Glomerular endothelial cell (primary cell): ENCODE results near the gene ADGRD1. TPM values are rescaled to one million over a fixed set of nuclear protein-coding genes. Genes with fewer than 3 reads are reported as not detected.

ENCODE experiments used
- DNase-seq: peaks from one replicate; pipeline ENCODE4 v3.0.0-alpha.2; 2011; ENCODE audit warnings: low read depth, low spot score; ENCODE audit errors: extremely low read depth
- total RNA-seq: library from RNA; depleted of rRNA; stranded (reverse); fragments of >200 nt; gene quantifications from 2 replicates; pipeline ENCODE4 v1.2.3, GENCODE V29; 2015

ADGRD1 gene
- total RNA-seq, 1 donor from 2014 or later, result not detected

DNA sequence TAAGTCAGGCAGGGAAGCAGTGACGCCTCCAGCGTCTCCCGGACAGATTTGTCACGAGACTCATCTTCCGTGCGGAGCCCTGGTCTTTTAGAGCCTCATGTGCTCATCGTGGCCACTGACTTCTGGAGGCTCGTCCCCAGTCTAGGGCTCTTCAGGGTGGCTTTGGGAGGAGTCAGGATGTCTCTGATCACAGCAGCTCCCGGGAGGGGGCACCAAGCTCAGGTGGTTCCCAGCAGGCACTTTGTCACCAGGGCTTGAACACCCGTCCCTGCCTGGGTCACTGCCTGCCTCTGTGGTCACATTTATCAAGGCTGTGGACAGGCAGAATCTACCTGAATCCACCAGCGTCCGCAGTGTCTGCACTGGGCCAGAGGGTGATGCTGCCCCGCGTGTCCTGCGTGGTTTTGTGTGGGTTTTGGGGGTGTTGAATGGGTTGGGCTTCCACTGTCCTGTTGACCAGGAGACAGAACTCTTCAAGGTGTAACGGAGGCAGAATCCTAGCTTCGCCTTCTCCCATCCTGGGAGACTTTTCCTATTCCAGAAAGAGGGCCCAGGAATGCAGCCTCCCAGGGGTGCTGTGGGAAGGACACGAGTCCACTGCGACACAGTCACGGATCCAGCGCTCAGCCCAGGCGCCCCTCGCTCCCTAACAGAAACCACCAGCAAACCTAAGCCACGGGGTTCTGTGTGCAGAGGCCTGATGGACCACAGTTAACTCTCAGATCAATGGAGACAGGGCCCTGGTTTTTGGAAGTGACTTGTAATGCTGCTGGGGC, 132.3 kb downstream of the ADGRD1 start:
- DNase-seq, result no peak

GRCh38 chr12:131087302-131087818, 133.7 kb downstream of the ADGRD1 start:
- no peak for DNase-seq

GRCh38 chr12:131087991-131088700, 134.4 kb downstream of the ADGRD1 start:
- no peak for DNase-seq

- DNase-seq, result no peak
These were observed 135.2 kb downstream of the ADGRD1 start for GRCh38 chr12:131088701-131089530.

- no peak for DNase-seq
These were observed 136.0 kb downstream of the ADGRD1 start for GRCh38 chr12:131089531-131090273.

GRCh38 chr12:131090274-131091210, 136.8 kb downstream of the ADGRD1 start:
- DNase-seq, result no peak

DNA sequence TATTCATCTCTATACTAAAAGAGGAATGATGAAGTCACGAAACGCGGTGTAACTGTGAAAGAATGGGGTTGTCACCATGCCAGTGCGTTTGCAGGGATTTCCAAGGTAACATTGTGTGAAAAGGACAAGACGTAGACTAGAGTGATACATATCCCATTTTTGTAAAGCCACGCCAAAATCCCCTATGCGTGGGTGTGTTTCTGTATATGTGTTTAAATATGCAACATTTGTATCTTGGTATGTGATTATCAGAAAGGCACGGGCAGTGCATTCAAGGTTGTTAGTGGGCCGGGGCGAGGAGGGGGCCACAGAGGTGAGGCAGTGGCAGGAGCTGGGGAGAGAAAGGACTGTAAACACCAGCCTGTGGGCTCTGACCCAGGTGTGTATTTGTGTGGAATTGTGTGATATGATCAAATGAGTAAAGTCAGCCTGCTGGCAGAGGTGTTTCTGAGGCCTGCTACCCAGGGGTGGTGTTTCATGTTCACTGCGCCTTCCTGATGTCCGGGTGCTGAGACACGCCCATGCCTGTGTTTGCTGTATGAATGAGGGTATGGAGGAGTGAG, 137.8 kb downstream of the ADGRD1 start:
- DNase-seq, result no peak

- DNase-seq, result no peak
These were observed 138.4 kb downstream of the ADGRD1 start for GRCh38 chr12:131091976-131092691.

- no peak for DNase-seq
These were observed 139.3 kb downstream of the ADGRD1 start for GRCh38 chr12:131092901-131093603.

GRCh38 chr12:131093604-131093955, 139.9 kb downstream of the ADGRD1 start:
- DNase-seq, result no peak

GRCh38 chr12:131093971-131094830, 140.5 kb downstream of the ADGRD1 start:
- no peak for DNase-seq

DNA sequence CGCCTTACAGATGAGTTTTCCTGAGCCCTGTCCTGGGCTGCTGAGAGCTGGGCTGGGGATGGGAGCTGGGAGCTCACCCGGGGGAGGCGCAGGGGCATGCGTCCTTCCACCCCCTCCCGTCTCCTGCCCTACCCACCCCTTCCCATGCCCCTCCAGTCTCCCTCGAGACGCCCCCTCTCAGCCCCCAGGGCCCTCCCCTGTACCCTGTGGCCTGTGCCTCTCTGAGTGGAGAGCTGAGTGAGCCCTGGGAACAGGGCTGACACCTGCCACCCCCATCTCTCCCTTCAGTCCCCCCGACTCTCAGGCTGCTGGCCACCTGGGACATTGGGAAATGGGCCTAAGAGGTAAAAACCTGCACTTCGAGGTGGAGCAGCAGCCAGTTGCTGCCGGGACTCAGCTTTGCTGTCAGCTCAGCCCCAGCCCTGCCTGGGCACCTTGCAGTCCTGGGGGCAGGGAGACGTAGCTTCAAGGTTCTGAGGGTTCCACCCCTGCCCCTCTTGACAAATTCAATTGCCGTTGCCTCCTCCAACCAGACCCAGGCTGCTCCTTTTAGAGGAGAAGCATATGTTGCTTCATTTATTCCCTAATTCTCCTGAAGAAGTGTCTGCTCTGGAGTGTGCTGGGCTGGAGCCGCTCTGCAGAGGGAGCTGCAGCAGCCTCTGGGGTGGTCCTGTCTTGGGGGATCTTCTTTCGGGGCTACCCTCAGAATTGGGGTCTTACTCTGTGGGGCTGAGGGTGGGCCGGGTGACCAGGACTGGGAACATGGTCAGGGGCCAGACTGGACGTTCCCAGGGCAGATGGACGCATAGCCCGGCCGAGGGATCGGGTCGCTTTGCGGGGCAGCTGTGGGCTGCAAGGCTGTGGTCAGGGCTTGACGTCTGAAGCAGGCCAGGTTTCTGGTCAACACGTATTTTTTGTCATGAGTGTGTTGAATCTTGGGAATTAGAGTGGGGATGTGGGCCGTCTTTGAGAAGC, 141.4 kb downstream of the ADGRD1 start:
- no peak for DNase-seq

- DNase-seq, result no peak
These were observed 142.3 kb downstream of the ADGRD1 start for GRCh38 chr12:131095826-131096680.

DNA sequence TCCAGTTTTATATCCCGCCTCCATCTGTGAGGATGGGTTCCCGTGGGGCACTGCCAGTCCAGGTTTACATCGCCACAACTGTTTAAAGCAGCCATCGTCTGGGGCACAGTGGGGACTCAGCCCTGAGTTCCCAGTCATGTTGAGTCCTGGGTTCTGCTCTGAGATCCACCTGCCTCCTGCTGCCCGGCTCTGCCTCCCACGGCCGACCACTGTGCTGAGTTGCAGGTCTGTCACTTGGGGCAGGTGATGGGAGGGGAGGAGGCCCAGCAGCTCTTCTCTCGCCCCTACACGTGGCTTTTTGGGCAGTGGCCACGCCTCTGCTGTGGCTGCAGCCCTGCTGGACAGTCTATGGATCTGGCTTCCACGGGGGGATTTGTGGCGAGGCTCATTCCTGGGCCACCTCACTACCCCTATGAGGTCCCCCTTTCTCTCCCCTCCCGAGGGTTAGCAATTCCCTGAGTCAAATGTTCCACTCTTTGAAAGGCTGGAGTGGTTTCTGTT, 143.0 kb downstream of the ADGRD1 start:
- DNase-seq, result no peak
